NK-92 treated with Interleukin-12 subunit alpha and Interleukin-12 subunit beta, amount 100 ng/mL, for 24 hours (cell line): ENCODE data around the gene UTF1.
"Not testable (repeated sequence)": the region's sequence is repeated elsewhere in the genome, so short reads cannot be mapped to it uniquely, and the experiment has no call there.

Experiments used
- DNase-seq: peaks from one replicate; lab custom pipeline; 2025; lab: John Stamatoyannopoulos, UW

Gene UTF1

GRCh38 chr10:133209641-133210040 is 20.4 kb upstream of the UTF1 start:
- no peak for DNase-seq

DNA sequence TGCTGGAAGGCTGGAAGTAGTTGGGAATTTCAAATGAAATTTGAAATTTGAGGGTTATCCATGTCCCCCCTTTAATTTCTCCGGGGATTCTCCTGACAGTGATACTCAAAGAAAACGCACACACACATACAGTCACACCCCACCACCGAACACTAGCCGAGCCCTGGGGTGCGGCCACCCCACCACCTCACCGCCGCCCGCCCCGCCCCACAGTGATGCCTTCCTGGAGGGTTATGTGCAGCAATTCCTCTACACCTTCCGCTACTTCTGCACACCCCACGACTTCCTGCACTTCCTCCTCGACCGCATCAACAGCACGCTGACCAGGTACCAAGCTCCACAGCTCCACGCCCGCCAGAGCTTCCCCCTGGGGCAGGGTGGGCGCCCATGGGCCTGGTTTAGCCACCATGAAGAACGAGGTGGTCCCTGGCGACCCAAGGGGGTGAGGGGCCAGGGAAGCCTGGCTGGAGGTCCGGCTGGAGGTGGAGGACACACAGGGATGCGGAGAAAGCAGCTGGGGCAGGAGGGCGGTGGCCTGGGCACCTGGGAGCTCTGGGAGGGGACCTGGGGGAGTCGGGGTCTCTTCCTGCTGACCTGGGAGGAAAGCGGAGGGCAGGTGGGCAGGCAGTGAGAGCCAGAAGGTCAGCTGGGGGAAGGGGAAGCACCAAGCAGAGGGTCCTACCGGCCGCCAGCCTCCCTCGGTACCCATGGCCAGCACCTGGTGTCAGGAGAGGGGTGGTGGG is 19.4 kb upstream of the UTF1 start:
- DNase-seq = no peak

DNA sequence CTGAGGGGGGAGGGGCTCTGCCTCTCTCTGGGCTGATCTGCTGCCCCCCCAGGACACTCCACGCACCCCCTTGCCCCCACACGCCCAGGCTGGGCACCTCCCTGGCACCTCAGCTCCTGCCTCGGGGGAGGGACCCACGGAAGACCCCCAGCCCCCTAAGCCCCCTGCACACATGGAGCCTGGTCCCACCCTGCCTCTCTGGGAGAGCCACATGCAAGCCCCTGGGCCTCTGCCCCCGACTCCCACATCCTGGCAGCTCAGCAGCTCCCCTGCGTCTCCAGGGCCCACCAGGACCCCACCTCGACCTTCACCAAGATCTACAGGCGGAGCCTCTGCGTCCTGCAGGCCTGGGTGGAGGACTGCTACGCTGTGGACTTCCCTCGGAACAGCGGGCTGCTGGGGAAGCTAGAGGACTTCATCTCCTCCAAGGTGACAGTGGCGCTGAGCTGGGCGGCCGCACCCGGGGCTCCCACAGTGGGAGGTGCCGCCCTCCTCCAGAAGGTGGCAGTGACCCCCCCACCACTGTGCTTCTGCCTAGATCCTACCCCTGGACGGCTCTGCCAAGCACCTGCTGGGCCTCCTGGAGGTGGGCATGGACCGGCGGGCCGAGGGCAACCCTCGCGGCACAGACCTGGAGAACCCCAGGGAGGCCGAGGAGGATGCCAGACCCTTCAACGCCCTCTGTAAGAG is 18.7 kb upstream of the UTF1 start:
- DNase-seq = no peak

DNA sequence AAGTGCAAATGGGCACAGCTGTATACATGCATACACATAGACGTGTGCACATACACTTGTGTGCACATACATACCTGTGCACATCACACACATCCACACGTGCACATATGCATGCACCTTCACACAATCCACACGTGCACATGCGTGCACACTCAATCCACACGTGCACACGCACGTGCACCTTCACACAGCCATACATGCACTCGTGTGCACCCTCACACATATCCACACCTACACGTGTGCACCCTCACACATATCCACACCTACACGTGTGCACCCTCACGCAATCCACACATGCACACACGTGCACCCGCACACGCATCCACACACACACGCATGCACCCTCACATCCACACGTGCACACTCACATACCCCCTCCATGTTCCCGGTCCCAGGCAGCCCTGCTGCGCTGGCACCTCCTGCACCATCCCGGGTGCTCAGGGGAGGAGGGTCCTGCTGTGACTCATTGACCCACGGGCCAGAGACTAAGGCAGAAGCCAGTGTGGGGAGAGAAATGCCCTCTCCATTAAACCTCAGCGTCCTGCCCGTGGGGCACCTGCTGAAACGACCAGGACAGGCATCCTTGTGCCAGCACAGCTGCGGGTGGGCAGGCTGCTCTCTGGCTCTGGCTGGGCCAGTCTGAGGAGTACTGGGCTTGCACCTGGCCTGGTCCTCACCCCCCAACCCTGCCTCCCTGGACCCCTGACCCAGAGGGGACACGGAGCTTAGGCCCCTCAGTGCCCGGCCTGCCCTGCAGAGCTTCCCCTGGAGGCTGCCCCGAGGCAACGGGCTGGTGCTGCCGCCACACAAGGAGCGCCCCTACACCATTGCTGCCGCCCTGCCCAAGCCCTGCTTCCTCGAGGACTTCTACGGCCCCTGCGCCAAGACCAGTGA is 17.8 kb upstream of the UTF1 start:
- no peak for DNase-seq

GRCh38 chr10:133212853-133213494 is 17.0 kb upstream of the UTF1 start:
- DNase-seq = no peak

DNA sequence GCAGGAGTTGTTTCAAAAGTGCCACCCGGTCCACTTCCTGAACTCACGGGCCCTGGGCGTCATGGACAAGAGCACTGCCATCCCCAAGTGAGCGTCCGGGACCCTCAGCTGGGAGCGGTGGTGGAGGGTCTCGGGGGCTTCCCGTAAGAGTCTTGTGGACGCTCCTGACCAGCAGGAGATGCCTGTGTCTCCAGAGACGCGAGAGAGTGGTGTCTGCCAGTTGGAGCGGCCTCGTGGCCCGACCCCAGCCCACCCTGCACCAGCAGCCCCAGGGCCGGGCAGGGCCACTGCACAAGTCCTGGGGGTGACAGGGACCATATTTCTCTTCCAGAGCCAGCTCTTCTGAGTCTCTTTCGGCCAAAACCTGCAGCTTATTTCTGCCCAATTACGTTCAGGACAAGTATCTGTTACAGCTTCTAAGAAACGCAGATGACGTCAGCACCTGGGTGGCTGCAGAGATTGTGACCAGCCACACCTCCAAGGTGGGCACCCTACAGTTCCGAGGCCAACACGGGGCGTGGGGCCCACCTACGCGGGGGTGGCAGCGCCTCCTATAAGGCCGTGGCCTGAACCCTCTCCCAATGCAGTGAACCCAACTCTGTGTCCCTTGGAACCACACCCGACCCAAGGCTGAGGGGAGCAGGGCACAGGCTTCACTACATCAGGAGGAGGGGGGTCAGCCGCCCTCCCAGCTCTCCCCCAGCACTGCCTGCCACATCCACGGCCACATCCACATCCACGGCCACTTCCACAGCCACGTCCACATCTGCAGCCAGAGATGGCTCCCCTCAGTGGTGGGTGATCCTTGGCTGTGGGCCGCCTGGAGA is 16.2 kb upstream of the UTF1 start:
- no peak for DNase-seq

DNA sequence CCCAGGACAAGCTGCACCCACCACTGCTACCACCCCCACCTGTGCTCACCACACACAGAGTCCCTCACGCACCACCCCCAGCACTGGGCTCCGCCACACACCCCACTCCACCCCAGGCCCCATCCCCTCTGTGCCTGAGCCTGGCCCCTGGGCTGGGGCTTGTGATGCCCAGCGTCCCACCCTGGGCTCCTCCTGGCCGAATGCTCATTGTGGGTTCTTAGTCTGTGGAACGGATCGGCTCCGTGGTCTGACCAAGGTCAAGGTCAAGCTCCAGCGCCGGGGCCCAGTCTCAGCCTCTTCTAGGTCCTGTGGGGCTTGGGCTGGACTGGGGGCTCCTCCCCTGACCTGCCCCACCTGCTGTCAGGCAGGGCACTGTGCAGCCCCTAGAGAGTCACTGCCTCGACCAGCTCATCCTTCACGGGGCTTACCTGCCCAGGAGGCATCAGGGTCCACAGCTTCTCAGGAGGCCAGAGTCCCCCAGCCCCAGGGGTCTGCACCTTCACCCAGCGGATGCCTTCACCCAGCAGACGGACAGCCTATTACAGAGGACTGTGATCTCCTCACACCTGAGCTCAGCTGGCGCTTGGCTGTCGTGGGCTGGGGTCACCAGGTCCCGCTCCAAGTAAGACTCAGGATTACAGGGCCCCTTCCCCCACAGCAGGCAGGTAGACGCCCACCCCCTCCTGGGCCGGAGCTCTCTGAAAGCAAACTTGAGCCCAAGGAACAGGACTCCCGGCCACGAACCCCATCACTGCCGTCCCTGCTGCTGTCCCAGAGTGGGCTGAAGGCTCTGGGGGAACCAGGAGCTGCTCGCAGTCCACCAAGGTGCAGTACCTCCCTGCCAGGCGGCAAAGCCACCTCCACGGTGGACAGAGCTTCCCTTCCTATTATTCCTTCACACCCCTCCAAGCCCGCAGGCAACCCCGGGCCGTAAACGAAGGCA is 15.3 kb upstream of the UTF1 start:
- no peak for DNase-seq

GRCh38 chr10:133215586-133215985 is 14.4 kb upstream of the UTF1 start:
- DNase-seq = no peak

DNA sequence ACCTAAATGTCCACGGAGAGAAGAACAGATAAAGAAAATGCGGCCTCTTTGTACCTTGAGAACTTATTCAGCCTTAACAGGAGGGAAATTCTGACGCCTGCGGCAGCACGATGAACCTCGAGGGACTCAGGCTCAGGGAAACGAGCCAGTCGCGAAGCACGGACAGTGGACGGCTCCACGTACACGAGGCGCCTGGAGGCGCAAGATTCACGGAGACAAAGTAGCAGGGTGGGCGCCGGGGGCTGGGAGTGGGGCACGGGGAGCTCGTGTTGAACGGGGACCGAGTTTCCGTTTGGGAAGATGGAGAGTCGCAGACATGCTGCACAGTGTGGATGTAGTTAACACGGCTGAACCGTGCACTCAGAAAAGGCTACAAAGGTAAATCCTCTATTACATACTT is 13.2 kb upstream of the UTF1 start:
- no peak for DNase-seq

DNA sequence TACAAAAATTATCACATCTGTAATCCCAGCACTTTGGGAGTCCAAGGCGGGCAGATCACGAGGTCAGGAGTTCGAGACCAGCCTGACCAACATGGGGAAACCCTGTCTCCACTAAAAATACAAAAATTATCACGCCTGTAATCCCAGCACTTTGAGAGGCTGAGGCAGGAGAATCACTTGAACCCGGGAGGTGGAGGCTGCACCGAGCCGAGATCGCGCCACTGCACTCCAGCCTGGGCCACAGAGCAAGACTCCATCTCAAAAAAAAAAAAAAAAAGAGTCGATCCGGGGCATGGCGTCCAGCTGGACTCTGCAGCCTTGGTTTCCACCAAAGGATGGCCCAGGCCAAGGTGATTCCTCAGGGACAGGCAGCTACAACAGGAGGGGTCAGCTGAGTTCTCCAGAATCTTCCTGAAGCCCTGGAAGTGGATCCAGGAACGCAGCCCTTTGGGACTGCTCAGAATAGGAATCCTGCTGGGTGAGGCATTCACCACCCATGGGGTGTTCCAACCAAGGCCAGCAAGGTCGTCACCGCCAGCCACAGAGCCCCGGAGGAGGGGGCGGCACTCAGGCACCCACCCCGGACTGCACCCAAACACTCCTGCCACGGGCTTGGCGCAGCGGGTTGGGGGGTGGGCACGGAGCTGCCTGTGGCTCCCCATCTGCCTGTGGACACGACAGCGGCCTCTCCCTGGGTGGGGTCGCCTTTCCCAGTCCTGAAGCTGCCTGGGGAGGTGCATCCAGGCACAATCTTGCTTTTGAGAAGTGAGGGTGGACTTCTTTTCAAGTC is 12.0 kb upstream of the UTF1 start:
- no peak for DNase-seq

GRCh38 chr10:133218891-133219290 is 11.1 kb upstream of the UTF1 start:
- no peak for DNase-seq

- no peak for DNase-seq
These were observed 10.2 kb upstream of the UTF1 start for GRCh38 chr10:133219782-133220181.

DNA sequence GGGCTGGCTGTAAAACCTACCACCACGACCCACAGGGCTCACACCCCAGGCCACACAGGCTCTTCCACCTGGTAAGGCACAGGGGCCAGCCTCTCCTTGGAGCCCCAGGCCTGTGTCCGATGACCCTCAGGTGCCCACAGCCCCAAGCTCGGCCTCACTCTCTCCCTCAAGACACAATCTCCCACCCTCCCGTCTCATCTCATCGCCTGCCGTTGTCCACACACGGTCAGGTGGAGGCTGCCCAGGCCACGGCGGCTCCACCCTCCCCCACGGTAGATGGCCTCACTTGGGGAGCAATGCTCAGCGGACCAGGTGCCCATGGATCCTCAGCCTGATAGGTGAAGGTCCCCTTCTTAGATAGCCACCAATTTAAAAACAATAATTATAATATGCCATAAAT is 8.7 kb upstream of the UTF1 start:
- DNase-seq = no peak

DNA sequence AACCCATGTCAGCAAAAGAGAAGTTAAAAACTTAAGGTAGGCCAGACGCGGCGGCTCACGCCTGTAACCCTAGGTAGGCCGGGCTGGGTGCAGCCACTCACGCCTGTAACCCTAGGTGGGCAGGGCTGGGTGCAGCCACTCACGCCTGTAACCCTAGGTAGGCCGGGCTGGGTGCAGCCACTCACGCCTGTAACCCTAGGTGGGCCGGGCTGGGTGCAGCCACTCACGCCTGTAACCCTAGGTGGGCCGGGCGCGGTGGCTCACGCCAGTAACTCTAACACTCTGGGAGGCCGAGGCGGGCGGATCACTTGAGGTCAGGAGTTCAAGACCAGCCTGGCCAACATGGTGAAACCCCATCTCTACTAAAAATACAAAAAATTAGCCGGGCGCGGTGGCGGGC is 8.3 kb upstream of the UTF1 start:
- not testable (repeated sequence) for DNase-seq

DNA sequence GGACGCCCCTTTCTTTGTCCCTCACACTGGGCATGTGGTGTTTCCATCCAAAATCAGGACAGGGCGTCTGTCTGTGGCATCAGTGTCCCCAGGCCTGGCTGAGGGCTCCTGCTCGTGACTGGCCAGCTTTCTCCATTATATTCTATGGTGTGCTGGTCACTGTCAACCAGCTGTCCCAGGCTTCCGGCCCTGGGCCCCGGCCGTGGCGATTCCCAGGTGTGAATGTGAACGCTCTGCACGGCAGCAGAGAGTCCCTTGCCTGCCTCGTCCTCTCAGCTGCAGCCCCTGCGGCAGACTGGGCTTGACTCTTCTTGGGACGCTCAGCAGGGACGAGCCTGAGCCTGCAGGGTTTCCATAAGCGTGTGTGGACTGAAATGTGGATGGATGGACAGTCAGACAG is 5.9 kb upstream of the UTF1 start:
- no peak for DNase-seq

- DNase-seq = no peak
These were observed 5.2 kb upstream of the UTF1 start for GRCh38 chr10:133224756-133225372.

DNA sequence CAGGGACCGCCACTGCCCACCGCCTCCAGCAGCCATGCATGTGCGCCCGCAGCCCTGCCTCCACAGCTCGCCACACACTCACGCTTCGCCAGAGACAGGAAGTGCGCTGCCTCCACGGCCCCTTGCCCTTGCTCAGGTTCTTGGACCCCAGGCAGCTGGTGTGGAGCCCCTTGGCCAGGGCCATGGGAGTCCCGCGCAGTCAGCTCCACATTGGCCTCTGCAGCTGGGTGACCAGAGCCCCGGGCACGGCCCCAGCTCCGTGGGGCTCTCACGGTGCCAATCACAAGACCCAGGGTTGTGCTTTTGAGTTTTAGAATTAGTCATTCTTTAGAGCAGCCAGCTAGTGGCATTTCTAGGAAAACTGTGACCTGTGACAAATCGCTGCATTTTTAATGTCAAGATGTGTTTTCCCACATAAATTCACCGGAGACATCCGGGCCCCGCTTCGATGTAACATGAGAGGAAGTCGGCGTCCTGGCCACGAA is 4.3 kb upstream of the UTF1 start:
- DNase-seq = no peak

GRCh38 chr10:133226251-133226808 is 3.7 kb upstream of the UTF1 start:
- no peak for DNase-seq
